ENCODE results near the gene N4BP2L1. TPM values are rescaled to one million over a fixed set of nuclear protein-coding genes. Genes with fewer than 3 reads are reported as not detected.

Gene N4BP2L1
- total RNA-seq: 4.9 TPM
- long read RNA-seq, partial matches to known transcripts: 0 of 7 reads
- long read RNA-seq, other reads (novel, unspliced or antisense): 4 of 7 reads

DNA sequence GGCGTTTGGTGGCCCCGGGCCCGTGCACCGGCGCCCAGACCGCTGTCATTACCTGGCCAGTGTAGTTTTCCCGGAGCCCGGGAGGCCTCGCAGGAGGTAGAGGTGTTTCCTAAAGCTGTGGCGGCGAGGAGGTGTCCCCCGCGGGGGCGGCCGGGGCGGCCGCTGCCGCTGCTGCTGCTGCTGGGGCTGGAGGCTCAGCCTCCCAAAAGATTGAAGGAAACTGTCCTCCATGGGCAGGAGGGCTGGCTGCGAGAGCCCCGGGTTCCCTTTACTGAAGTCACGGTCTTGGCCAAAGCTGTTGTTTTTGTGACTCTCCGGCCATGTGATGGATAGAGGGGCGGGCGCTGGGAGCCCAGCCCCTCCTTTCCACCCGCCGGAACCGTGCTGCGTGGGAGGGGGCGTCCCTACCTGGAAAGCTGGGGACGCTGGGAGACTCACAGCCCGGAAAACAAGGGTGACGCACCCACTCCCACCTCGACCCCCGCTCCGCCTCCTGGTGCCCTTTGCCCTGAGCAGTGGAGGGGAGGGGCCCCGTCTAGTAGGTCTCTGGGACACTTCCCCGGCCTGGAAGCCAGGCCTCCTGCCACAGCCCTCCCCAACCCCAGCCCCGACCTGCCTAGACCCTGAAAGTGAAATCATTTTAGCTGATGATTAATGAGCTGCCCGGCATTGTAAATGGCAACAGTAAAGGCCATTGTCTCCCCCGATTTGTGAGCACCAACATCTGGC, at the start of gene N4BP2L1:
Gene N4BP2L1 (minus strand): TSS at position 279 of the 729 bp plus-strand sequence. CDS start 48 bp downstream, at position 231.
- peak; percentile 88 for DNase-seq (ENCODE audit: low spot score)

GRCh38 chr13:32476892-32477291, 49.0 kb upstream of the N4BP2L1 start:
- intact Hi-C loops (cut with DNase I): no loop called here
- DNase-seq (ENCODE audit: low spot score): no peak

More for the DNA sequence above, at the start of gene N4BP2L1:
- intact Hi-C loops (cut with DNase I): no loop called here

DNA sequence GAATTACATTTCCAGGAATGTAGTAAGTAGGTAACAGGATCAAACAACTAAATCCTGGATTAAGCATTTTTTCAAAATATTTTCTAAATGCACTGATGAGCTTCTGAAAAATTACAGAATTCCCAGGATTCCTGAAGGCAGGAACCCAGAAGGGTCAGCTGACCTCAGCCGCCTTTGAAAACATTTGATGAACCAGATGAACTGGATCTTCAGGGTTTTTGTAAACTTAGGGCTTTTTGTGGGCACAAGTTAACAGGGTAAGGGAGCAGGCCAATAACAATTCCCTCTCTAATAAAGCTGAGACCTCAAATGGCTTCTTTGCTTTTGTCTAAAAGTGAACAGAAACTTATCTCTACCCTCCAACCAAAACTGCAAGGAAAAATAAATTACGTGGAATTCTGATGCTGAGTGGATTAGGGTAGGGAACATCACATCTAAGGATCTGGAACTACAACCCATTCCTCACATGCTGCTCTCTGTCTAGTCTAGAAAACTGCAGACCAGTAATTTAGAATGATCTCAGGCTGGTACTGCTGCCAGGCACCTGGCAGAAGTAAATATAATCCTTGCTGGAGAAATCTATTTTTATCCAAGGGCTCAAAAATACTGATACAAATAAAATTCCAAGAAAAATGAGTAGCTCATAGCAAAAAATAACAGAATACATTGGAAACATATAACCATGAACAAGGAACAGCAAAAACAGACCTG, 48.2 kb upstream of the N4BP2L1 start:
- no peak for DNase-seq (ENCODE audit: low spot score)
- intact Hi-C loops (cut with DNase I): no loop called here

DNA sequence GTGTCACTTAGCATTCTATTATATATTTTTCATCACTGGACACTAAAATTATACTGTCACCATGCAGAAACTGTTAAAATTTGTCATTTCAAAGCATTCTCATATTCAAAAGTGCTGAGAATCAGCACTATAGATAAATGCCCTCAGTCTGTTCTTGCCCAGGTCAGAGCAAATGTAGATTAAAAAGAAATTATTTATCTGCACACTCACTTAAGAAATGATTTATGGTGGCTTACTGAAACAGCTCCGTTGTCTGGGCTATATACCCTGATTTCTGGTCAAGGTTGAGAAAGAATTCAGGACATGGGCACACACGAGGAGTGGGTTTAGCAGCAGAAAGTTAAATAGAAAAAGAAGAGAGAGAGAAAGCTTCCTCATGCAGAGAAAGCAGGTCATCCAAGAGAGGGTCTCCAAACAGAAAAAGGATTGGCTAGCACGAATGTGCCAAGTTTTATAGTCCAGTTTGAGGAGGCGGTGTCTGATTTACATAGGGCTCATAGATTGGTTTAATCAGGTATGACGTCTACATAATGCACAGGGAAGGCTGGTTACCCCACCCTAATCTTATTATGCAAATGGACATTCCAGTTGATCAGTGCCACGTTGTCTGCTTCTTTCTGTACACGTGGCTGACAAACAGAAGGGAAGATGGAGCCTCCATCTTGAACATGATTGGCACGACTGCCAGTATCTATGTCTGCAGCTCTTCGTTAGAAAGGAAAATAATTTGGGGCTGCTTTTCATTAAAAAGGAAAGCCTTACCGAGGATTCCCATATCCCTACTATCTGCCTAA, 47.3 kb upstream of the N4BP2L1 start:
- intact Hi-C loops (cut with DNase I): no loop called here

GRCh38 chr13:32473650-32474049, 45.7 kb upstream of the N4BP2L1 start:
- intact Hi-C loops (cut with DNase I): no loop called here

More for the DNA sequence above, 47.3 kb upstream of the N4BP2L1 start:
- no peak for DNase-seq (ENCODE audit: low spot score)

DNA sequence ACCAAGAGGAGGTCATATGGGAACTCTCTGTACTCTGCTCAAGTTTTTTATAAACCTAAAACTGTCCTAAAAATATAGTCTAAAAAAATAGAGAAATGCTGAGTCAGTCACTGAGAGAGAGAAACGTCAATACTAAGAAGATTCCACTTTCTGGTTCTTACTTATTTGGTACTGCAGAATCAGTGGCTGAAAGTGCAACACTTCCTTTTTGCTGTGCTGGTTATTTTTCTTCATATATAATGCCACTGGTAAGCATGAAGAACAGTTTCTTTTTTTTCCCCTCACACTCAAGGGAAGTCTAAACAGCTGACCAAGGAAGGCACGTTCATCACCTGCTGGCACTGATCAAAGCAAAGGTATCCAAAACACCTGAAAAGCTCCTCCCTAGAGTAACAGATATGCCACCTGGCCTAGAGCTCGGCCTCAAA, 44.3 kb upstream of the N4BP2L1 start:
- intact Hi-C loops (cut with DNase I): no loop called here
- no peak for DNase-seq (ENCODE audit: low spot score)

More at GRCh38 chr13:32473650-32474049, 45.7 kb upstream of the N4BP2L1 start:
- no peak for DNase-seq (ENCODE audit: low spot score)

DNA sequence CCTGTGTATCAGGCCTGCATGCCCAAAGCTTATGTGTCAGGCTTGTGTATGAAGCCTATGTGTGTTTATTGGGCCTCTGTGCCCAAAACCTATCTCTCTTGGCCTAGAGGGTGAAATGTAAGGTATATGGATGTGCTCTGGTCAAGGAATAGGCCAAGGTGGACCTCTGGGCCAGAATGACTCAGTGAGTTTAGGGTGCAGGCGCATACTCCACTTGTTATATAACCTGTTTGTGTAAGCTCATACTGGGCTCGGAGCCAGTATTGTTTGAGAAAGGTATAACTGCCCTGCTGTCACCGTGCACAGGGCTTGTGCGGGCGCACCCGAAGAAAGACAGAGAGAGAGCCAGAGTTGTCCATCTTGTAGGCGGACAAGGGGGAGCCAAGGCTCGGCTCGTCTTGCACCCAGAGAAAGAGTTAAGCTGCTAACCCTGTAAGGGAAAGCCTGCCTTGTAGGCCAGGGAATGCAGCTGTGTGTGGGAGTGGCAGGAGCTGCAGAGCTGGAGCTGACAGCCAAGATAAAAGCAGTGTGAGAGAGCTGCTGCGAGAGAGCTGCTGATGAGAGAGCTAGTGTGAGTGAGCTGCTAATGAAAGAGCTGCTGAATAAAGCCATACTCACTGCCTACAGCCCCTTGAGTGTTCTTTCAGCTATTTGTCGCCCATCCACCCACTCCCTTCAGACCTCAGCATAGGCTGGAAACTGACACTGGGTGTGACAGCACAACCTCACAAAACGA, 43.4 kb upstream of the N4BP2L1 start:
- intact Hi-C loops (cut with DNase I): no loop called here
- DNase-seq (ENCODE audit: low spot score): no peak

DNA sequence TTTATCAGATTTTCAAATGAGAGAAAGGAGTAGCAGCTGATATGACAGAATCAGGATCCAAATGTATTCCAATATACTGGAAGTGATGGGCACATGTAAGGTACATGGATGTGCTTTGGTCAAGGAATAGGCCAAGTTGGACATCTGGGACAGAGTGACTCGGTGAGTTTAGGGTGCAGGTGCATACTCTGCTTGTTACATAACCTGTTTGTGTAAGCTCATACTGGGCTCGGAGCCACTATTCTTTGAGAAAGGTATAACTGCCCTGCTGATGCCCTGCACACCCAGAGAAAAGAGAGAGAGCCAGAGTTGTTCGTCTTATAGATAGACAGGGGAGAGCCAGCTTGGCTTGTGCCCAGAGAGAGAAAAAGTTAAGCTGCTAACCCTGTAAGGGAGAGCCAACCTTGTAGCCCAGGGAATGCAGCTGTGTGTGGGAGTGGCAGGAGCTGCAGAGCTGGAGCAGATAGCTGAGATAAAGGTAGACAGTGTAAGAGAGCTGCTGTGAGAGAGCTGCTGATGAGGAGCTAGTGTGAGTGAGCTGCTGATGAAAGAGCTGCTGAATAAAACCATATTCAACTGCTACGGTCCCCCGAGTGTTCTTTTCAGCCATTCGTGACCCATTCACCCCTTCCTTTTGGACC, 40.7 kb upstream of the N4BP2L1 start:
- intact Hi-C loops (cut with DNase I): no loop called here
- no peak for DNase-seq (ENCODE audit: low spot score)

DNA sequence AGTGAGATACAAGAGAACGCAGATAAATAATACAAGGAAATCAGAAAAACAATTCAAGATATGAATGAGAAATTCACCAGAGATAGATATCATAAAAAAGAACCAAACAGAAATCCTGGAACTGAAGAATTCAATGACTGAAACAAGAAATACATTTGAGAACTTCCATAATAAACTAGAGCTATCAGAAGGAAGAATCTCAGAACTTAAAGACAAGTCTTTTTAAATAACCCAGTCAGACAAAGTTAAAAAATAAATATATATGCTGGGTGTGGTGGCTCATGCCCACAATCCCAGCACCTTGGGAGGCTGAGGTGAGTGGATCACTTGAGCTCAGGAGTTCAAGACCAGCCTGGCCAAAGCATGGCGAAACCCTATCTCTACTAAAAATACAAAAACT, 28.7 kb upstream of the N4BP2L1 start:
- DNase-seq (ENCODE audit: low spot score): no peak
- intact Hi-C loops (cut with DNase I): no loop called here

DNA sequence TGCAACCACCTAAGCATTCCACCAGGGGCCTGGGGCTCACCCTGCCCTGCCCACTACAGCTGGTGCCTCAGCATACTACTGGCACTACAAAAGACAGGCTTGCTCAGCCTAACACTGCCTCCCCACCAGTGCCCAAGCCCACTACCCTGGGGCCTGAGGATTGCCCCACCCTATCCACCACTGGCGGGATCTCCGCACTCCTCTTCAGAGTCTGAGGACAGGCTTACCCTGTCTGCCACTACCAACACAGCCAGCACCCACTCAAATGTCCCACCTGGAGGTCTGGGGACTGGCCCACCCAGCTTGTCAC, 27.6 kb upstream of the N4BP2L1 start:
- no peak for DNase-seq (ENCODE audit: low spot score)
- intact Hi-C loops (cut with DNase I): no loop called here

DNA sequence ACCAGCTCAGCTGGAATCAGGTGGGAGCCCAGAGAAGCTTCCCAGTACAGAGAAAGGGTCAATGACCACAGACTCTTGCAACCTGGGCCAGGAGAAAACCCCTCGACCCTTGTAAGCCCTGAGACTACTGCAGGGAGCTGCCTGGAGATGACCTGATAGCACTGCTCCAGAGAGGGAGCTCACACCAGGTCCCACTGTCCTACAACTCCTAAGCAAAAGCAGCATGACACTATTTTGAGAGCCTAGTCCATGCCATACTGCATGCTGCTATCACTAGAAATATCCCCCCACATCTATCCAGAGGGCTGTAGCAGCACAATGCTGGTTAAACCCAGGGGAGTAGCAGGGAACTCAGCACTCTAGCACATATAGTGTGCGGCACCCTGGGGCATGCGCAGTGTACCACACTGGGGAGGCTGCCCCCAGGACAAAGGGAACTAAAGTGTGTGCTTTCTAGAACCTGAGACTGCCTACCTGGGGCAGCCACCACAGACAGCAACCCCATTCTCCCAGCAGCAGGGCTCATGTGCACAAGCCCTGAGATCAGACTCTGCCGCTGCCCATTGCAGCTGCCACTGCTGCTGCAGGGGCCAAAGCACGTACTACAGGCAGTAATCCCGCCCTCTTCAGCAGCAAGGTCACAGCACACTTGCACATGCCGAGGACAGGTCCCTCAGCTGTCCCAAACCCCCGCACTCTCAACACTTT, 27.1 kb upstream of the N4BP2L1 start:
- intact Hi-C loops (cut with DNase I): no loop called here
- no peak for DNase-seq (ENCODE audit: low spot score)

DNA sequence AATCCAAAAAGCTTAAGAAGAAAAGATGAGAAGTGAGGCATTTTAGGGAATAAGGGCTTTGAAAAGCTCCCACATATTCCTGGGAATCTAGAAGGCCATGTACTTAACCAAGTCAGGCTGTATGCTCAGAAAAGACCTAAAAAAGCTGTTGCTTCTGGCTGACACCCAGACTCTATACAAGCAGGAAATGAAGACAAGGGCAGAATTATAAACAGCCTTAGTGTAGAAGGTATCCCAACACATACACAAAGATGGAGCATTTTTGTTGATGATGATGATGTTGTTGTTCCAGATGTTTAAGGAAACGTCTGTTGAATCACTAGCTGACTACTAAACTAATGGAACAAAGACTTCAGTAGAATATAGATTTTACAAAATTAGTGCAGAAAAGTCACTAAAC, 26.1 kb upstream of the N4BP2L1 start:
- intact Hi-C loops (cut with DNase I): no loop called here
- no peak for DNase-seq (ENCODE audit: low spot score)

GRCh38 chr13:32448972-32449371, 21.0 kb upstream of the N4BP2L1 start:
- DNase-seq (ENCODE audit: low spot score): no peak
- intact Hi-C loops (cut with DNase I): no loop called here

DNA sequence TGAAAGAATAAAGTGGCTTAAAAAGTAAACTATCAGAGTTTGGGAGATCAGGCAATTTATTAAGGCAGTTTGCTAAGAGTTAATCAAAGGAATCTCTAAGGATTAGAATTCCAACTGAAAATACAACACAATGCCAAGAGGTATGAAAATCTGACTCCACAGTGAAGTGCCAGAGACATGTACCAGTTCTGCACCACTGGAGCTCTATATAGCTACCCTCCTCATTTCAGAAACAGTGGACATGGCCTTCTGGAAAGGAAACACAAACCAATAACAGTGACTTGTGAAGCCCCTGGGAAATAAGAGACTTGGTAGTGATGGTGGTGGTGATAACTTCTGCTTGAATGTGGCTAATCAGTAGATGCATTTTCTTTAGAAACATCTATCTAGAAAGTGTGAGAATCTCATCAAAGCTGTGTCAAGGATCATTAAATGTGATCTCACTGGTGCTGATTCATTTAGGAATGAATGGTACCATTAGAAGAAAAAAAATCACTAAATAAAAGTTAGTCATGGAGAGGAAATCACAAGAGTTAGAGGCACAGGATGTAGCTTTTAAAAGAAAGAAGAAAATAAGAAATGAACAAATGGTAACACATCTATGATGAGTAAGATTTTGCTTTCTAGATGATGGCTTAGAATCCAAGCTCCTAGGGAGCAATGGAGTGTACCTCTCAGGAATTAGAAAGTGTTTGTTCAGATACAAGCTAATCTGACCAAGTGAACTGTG, 20.1 kb upstream of the N4BP2L1 start:
- no peak for DNase-seq (ENCODE audit: low spot score)
- intact Hi-C loops (cut with DNase I): no loop called here

GRCh38 chr13:32446773-32447465, 19.0 kb upstream of the N4BP2L1 start:
- no peak for DNase-seq (ENCODE audit: low spot score)
- intact Hi-C loops (cut with DNase I): no loop called here

- intact Hi-C loops (cut with DNase I): no loop called here
- no peak for DNase-seq (ENCODE audit: low spot score)
Measured at GRCh38 chr13:32446220-32446619, 18.3 kb upstream of the N4BP2L1 start.

DNA sequence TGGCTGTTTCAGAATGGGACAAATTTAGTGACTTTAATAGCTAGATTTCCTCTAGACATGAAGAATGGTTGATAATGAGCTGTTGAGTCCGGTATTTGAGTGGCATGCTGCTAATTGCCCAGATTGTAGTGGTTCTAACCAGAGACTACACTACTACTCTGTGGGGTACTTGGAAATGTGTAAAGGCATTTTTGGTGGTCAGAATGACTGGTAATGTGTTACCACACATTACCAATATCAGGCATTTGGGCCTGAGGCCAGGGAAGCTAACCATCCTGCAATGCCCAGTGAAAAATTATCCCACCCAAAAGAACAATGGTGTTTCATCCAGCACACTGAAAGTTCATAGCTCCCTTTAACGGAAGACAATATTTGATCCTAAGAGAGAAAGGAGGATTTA, 17.5 kb upstream of the N4BP2L1 start:
- intact Hi-C loops (cut with DNase I): no loop called here
- no peak for DNase-seq (ENCODE audit: low spot score)
